ENCODE measurements around the gene GSC2.

GSC2 gene

GRCh38 chr22:19193879-19194278 is 43.8 kb upstream of the GSC2 start:
- Histone ChIP-seq H3F3A (ENCODE audit: low read depth) (no peaks in the 10 kb centered on the region), H3K9me3 (ENCODE audit: insufficient read depth, low read depth, low read length) (no peaks in the 10 kb centered on the region), H3K4me3 (ENCODE audit: low read length, poor library complexity, severe bottlenecking) (no peak overlapping the region), H3K4me1 (ENCODE audit: insufficient read depth, low read length, poor library complexity, severe bottlenecking) (peaks cover 18% of the 10 kb centered on the region), H3K9me2 (replicated peaks; ENCODE audit: low read depth, low read length) (no peaks in the 10 kb centered on the region), H3K36me3 (ENCODE audit: insufficient read depth, low read length) (no peaks in the 10 kb centered on the region), H2AFZ (ENCODE audit: low read length) (no peak overlapping the region), H3K79me2 (ENCODE audit: insufficient read depth, low read length) (no peaks in the 10 kb centered on the region), H4K20me1 (ENCODE audit: insufficient read depth, low read length, poor library complexity, severe bottlenecking) (no peaks in the 10 kb centered on the region), H3K27me3 (ENCODE audit: insufficient read depth, low read length, poor library complexity, severe bottlenecking) (no peaks in the 10 kb centered on the region), H3K4me2 (ENCODE audit: low read depth, low read length, poor library complexity, severe bottlenecking) (no peak overlapping the region), H3K9ac (ENCODE audit: low read depth, low read length, poor library complexity, severe bottlenecking) (no peak overlapping the region)
- TF ChIP-seq CTCF (conservative IDR thresholded peaks at IDR 0.05; ENCODE audit: low read length) = no peak
- TF ChIP-seq EZH2phosphoT487 (IDR thresholded peaks at IDR 0.05; ENCODE audit: borderline replicate concordance) = no peak

- Histone ChIP-seq H3K4me3 (ENCODE audit: low read length, poor library complexity, severe bottlenecking) (no peak overlapping the region), H3K79me2 (ENCODE audit: insufficient read depth, low read length) (no peaks in the 10 kb centered on the region), H3K4me2 (ENCODE audit: low read depth, low read length, poor library complexity, severe bottlenecking) (no peak overlapping the region), H3K9me3 (ENCODE audit: insufficient read depth, low read depth, low read length) (no peaks in the 10 kb centered on the region), H3K36me3 (ENCODE audit: insufficient read depth, low read length) (no peaks in the 10 kb centered on the region), H3K4me1 (ENCODE audit: insufficient read depth, low read length, poor library complexity, severe bottlenecking) (no peaks in the 10 kb centered on the region), H4K20me1 (ENCODE audit: insufficient read depth, low read length, poor library complexity, severe bottlenecking) (no peaks in the 10 kb centered on the region), H3K27me3 (ENCODE audit: insufficient read depth, low read length, poor library complexity, severe bottlenecking) (no peaks in the 10 kb centered on the region), H3K9me2 (replicated peaks; ENCODE audit: low read depth, low read length) (no peaks in the 10 kb centered on the region), H3F3A (ENCODE audit: low read depth) (no peaks in the 10 kb centered on the region), H2AFZ (ENCODE audit: low read length) (no peak overlapping the region), H3K9ac (ENCODE audit: low read depth, low read length, poor library complexity, severe bottlenecking) (no peak overlapping the region)
- TF ChIP-seq CTCF (conservative IDR thresholded peaks at IDR 0.05; ENCODE audit: low read length) = no peak
- no peak for TF ChIP-seq EZH2phosphoT487 (IDR thresholded peaks at IDR 0.05; ENCODE audit: borderline replicate concordance)
These were observed 37.8 kb upstream of the GSC2 start for GRCh38 chr22:19187716-19188563.

- no peak overlapping the region for H3K4me3 ChIP-seq (ENCODE audit: low read length, poor library complexity, severe bottlenecking)
- H2AFZ ChIP-seq (ENCODE audit: low read length) = no peak overlapping the region
These were observed 34.3 kb upstream of the GSC2 start for GRCh38 chr22:19184276-19184997.

More at GRCh38 chr22:19184276-19184997, 34.3 kb upstream of the GSC2 start:
- no peaks in the 10 kb centered on the region for H3K4me1 ChIP-seq (ENCODE audit: insufficient read depth, low read length, poor library complexity, severe bottlenecking)
- H3K27me3 ChIP-seq (ENCODE audit: insufficient read depth, low read length, poor library complexity, severe bottlenecking) = no peaks in the 10 kb centered on the region
- no peaks in the 10 kb centered on the region for H3K79me2 ChIP-seq (ENCODE audit: insufficient read depth, low read length)
- no peaks in the 10 kb centered on the region for H3K9me2 ChIP-seq (replicated peaks; ENCODE audit: low read depth, low read length)
- no peaks in the 10 kb centered on the region for H3K9me3 ChIP-seq (ENCODE audit: insufficient read depth, low read depth, low read length)
- H3K9ac ChIP-seq (ENCODE audit: low read depth, low read length, poor library complexity, severe bottlenecking) = no peak overlapping the region
- H3F3A ChIP-seq (ENCODE audit: low read depth) = no peaks in the 10 kb centered on the region
- H3K4me2 ChIP-seq (ENCODE audit: low read depth, low read length, poor library complexity, severe bottlenecking) = no peak overlapping the region
- no peaks in the 10 kb centered on the region for H3K36me3 ChIP-seq (ENCODE audit: insufficient read depth, low read length)
- TF ChIP-seq CTCF (conservative IDR thresholded peaks at IDR 0.05; ENCODE audit: low read length) (no peak), EZH2phosphoT487 (IDR thresholded peaks at IDR 0.05; ENCODE audit: borderline replicate concordance) (no peak)
- H4K20me1 ChIP-seq (ENCODE audit: insufficient read depth, low read length, poor library complexity, severe bottlenecking) = no peaks in the 10 kb centered on the region
